ENCODE results near the gene NEMP1.

NEMP1 gene

DNA sequence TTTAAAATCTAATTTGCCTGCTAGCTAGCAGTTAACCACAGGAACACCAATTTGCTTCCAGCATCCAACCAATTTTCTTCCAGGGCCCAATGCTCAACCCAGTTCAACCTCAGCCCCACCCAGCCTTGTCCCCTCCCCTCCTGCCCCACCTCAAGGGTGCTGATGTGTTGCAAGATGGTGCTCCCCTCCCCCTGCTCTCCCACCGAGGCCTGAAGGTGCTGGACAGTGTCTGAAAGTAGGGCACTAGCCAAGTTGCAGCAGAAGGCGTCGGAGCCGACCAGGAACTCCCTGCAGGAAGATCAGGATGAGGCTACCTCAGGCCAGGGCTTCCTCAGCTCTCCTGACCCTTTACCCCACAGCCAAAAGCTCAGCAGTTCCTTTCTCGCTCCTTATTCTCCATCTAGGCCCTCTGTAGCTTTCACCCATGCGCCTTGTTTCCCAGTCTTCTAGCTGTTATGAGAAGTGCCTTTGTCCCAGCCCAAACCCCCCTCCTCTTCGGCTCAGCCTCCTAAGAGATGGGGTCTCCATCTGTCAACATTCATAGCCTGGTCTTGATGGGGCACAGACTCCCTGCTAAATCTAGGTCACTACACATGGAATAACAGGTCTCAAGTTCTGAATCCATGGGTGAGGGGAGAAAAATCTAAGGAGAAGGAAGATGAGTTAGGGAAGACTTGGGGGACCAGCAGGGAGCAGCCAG lies 29.0 kb upstream of the NEMP1 start:
- DNase-seq (ENCODE audit: low read depth in 2 of 2) = no peak

DNA sequence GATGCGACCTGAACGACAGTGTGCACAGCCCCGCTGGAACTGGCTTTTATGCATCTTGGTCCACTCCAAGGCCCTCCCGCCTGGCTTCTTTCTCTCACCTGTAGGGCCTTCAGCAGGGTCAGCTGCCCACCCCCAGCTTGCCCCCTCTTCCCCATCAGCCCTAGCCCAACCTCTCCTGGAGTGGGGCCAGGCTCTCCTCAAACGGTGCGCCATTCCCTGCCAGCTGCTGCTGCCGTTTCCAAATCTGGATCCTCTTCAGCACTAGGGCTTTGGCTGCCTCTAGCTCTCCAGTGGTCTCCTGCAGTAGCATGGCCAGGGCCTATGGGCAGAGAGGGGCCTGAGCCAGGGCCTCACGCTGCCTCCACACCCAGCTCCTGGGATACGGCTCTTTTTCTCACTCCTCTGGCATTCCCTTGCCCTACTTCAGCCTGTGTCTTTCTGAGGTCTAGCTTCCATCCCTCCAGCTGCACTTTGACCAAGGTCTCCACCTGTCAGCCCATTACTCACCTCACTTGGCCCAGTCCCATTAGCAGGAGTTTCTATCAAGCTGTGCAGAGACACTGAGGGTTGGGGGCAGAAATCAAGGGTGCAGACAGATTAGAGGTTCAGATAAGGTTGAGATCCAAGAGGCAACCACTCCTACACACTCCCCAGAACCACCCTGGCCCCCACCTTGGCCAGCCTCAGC lies 27.6 kb upstream of the NEMP1 start:
- DNase-seq (ENCODE audit: low read depth in 2 of 2) = no peak

- DNase-seq (ENCODE audit: low read depth in 2 of 2) = no peak
Observed at GRCh38 chr12:57105011-57105753, 26.6 kb upstream of the NEMP1 start.

DNA sequence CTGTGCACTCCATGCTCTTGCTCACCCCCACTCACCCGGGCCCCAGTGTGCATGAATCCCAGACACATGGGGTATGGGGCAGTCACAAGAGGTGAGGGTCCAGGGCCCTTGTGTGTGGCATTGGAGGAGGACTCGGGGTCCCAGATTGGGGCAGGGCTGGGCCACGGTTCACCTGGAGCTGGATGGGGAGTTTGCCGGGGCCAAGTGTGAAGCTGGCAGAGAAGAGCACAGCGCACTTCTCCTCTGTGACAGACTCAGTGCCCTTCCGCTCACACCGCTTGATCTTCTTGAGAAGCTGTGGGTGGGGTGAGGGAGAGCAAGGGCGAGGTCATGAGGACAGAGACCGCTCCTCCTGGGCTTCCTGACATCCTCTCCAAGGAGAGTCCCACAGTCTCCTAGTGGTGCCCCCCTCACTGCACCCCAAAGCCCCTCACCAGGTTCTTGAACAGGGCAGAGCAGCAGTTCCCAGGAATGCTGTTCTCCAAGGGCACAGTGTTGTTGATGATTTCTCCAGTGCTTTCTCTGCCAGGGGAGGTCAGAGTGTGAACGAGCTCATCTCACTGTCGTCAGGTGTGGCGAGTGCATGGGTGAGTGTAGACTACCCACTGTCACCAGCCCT lies 25.8 kb upstream of the NEMP1 start:
- no peak for DNase-seq (ENCODE audit: low read depth in 2 of 2)

DNA sequence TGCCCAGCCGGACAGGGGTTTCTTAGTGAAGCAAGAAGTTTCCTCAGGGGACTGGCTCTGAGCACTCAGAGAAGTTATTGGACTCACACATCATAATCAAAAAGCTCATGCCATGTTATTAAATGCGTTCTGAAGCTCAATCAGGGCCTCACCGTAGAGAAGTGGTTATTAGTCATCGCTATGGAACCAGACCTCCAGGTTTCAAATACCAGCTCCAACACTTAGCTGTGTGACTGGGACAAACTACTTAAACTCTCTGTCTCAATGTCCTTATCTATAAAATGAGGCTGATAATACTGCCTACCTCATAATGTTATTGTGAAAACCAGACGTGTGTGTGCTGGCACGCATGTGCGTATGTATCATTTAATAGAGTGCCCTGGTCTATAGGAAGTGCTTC lies 25.3 kb upstream of the NEMP1 start:
- no peak for DNase-seq (ENCODE audit: low read depth in 2 of 2)

DNA sequence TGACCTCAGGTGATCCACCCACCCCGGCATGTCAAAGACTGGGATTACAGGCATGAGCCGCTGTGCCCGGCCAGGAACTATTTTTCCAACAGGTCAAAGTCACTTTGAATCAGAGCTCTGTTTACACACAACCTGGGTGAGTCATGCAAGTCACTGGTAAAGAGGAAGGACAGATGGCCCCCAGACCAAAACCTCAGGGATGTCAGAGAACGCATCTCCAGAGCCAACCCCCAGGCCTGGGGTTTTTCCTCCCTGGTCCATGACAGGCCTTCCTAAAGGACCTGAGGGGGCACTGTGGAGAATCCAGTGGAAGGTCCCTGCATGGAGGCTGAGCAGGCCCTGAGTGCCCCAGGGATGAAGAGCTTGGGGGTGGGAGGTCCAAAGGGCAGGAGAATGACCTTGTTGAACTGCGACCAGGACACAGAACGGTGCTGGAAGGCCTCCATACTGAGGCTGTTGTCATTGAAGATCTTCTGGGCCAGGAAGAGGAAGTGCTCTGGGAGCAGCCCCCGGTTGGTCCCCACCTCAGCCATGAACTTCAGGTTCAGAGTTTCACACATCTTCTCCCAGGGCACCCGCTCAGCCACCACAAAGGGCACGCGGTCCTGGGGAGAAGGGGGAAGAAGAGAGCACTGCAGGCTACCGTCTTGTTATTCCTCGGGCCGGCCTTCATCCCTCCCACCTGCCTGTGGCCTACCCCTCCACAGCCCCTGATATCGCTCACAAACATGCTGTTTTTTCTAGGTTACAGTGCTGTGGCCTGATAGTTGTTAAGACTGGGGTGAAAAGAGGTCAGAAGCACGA lies 23.5 kb upstream of the NEMP1 start:
- DNase-seq (ENCODE audit: low read depth in 2 of 2) = no peak

DNA sequence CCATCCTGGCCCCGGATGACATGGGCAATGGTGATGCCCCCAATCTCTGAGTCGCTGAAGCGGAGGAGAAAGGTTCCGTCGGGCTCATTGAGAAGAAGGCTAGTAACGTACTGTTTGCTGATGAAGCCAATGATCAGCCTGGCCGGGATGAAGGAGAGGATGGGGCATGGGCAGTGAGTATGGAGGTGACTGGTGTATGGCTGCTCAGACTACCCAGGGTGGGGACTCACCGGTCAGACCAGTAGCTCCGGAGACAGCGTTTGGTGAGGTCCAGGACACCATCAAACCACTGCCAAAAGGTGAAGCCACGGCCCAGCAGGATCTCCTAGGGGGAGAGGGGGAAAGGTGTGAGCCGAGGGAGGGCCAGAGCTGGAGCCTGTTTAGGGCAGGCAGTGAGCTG lies 21.2 kb upstream of the NEMP1 start:
- DNase-seq (ENCODE audit: low read depth in 2 of 2) = no peak

GRCh38 chr12:57099047-57099714 lies 20.6 kb upstream of the NEMP1 start:
- no peak for DNase-seq (ENCODE audit: low read depth in 2 of 2)

DNA sequence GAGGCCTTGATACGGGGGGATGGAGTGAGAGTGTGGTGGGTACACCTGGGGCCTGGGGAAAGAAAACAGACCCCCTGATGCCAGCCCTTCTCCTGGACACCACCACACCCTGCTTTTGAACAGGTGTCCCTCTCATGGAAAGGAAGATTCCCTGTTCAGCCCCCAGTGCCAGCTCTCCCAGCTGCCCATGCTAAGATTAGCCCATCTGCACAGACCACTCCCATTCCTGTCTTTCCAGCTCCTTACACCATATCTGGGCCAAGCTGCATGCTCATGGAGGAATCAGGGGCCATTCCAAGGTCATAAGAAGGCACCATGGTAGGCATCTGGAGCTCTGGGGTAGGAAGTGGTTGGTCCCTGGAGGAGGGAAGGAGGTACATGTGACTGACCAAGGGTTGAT lies 20.0 kb upstream of the NEMP1 start:
- DNase-seq (ENCODE audit: low read depth in 2 of 2) = no peak

- no peak for DNase-seq (ENCODE audit: low read depth in 2 of 2)
Observed at GRCh38 chr12:57097554-57097835, 18.9 kb upstream of the NEMP1 start.

- no peak for DNase-seq (ENCODE audit: low read depth in 2 of 2)
Observed at GRCh38 chr12:57096748-57097553, 18.4 kb upstream of the NEMP1 start.

DNA sequence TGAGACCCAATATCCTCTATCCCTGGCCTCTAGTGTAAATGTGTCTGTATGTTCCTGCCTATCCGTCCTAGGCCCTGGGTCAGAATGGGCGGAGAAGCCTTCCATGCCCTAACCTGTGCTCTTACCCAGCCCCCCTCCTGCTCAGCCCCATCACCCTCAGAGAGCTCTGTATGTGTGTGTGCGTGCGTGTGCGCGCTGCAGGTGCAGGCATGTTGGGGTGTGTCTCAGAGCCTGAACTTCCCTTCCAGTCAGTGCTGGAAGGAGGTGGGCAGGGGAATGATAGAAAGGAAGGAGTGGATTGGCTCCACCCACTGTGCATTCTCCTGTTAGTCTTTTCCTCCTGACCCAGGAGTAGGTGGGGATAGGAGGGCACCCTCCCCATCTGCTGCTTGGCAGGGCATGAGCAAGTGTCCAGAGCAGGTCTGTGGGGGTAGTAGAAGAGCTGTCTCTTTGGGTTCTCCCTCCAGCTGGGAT lies 17.5 kb upstream of the NEMP1 start:
- DNase-seq (ENCODE audit: low read depth in 2 of 2) = no peak

DNA sequence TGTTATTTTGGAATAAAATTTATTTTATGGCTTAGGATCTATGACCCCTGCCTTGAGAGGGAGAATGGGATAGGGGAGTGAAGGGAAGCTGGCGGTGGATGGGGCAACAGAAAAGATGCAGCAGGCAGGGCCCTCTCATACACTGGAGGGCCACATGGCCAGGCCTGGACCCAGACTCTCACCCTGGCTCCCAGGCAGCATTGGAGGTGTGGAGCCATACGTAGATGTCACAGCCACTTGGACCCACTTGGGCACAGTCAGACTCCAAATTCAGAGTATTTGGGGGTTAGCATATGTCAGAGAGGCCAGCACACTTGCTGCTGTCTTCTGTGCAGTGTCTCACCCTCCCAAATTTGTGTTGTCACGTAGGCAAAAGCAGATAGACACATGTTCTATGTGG lies 16.8 kb upstream of the NEMP1 start:
- DNase-seq (ENCODE audit: low read depth in 2 of 2) = no peak

GRCh38 chr12:57094208-57095160 lies 15.9 kb upstream of the NEMP1 start:
- no peak for DNase-seq (ENCODE audit: low read depth in 2 of 2)

GRCh38 chr12:57093415-57094207 lies 15.0 kb upstream of the NEMP1 start:
- DNase-seq (ENCODE audit: low read depth in 2 of 2) = peak; percentile 68 to 70

GRCh38 chr12:57092876-57093414 lies 14.4 kb upstream of the NEMP1 start:
- no peak for DNase-seq (ENCODE audit: low read depth in 2 of 2)

DNA sequence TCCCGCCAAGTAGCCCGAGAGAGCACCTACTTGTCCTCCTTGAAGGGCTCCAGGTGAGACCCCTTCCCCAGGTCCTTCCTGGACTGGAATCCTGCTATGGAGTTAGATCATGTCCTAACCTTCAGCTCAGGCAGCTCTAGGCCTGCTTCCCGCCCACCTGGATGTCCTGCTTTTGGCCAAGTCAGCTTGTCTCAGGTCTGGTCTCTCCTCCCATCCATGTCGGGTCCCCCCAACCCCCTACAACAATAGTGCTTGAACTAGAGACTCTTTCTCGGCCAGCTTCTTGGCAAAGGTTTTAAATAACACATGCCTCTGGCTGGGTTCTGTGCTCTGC lies 13.9 kb upstream of the NEMP1 start:
- no peak for DNase-seq (ENCODE audit: low read depth in 2 of 2)

All from stimulated activated CD8-positive, alpha-beta memory T cell treated with anti-CD3 and anti-CD28 coated beads, Interleukin-15, amount 100 ng/mL, for 48 hours (primary cell).